ENCODE measurements around the gene ATF1.
"Not testable (repeated sequence)": the region's sequence is repeated elsewhere in the genome, so short reads cannot be mapped to it uniquely, and the experiment has no call there.

Gene ATF1

DNA sequence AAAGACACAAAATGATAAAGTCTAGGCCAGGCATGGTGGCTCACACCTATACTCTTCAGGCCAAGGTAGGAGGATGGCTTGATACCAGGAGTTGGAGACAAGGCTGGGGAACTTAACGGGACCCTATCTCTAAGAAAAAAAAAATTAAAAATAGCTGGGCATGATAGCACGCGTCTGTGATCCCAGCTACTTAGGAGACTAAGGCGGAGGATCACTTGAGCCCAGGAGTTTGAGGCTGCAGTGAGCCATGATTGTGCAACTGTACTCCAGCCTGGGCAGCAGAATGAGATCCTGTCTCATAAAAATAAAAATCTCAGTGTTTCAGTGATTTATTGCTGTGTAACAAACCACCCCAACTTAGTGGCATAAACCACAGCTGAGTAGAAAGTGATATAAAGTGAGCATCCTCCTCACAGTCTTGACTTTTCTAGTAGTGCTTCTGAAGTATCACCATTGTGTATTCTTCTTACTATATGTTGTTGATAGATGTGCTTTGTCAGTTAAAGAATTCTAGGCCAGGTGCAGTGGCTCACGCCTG lies 10.6 kb upstream of the ATF1 start:
- H3K9me3 ChIP-seq (ENCODE audit: low read length) = no peaks in the 10 kb centered on the region
- H3K36me3 ChIP-seq (ENCODE audit: insufficient read depth, low read length) = no peaks in the 10 kb centered on the region
- no peaks in the 10 kb centered on the region for H3K27me3 ChIP-seq (ENCODE audit: control insufficient read depth in 1 of 2, insufficient read depth in 2 of 2, low read length in 2 of 2)
- H3K27ac ChIP-seq (ENCODE audit: low read depth, low read length) = no peak overlapping the region
- no peak overlapping the region for H3K4me3 ChIP-seq (ENCODE audit: low read depth in 1 of 2, low read length in 2 of 2)
- no peaks in the 10 kb centered on the region for H3K4me1 ChIP-seq (ENCODE audit: insufficient read depth, low read length)
- H3K9ac ChIP-seq (ENCODE audit: low read length) = no peak overlapping the region

GRCh38 chr12:50764286-50765094 lies 589 bp downstream of the ATF1 start:
- Histone ChIP-seq H3K9me3 (ENCODE audit: low read length) (no peaks in the 10 kb centered on the region), H3K36me3 (ENCODE audit: insufficient read depth, low read length) (no peaks in the 10 kb centered on the region), H3K27ac (ENCODE audit: low read depth, low read length) (peak overlapping the region; percentile 85), H3K4me3 (ENCODE audit: low read depth in 1 of 2, low read length in 2 of 2) (peak overlapping the region; percentile 75 to 98), H3K27me3 (ENCODE audit: control insufficient read depth in 1 of 2, insufficient read depth in 2 of 2, low read length in 2 of 2) (no peaks in the 10 kb centered on the region), H3K4me1 (ENCODE audit: insufficient read depth, low read length) (peaks cover 23% of the 10 kb centered on the region), H3K9ac (ENCODE audit: low read length) (peak overlapping the region; percentile 34)

- Histone ChIP-seq H3K27ac (ENCODE audit: low read depth, low read length) (peak overlapping the region; percentile 85), H3K36me3 (ENCODE audit: insufficient read depth, low read length) (no peaks in the 10 kb centered on the region), H3K4me3 (ENCODE audit: low read depth in 1 of 2, low read length in 2 of 2) (peak overlapping the region; percentile 75 to 98), H3K9me3 (ENCODE audit: low read length) (no peaks in the 10 kb centered on the region), H3K9ac (ENCODE audit: low read length) (peak overlapping the region; percentile 34), H3K4me1 (ENCODE audit: insufficient read depth, low read length) (peaks cover 23% of the 10 kb centered on the region), H3K27me3 (ENCODE audit: control insufficient read depth in 1 of 2, insufficient read depth in 2 of 2, low read length in 2 of 2) (no peaks in the 10 kb centered on the region)
These were observed 1.4 kb downstream of the ATF1 start for GRCh38 chr12:50765095-50765911.

DNA sequence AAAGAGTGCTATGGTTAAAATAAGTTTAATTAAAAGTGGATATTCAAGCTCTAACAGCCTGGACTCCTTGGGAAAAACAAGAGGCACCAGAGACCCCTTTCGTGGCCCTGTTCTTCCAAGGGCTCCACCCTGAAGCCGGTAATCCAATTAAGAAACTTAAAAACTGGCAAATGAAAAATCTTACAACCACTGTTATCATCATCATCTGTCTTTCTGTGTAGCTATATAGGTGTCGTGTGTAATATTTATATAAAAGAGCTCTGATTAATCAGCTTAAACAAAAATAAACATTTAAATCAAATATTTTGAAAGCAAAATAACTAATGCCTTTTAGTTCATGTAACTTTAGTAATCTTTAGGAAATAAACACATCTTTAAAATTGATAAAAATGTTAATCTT lies 4.5 kb downstream of the ATF1 start:
- Histone ChIP-seq H3K4me3 (ENCODE audit: low read depth in 1 of 2, low read length in 2 of 2) (no peak overlapping the region), H3K4me1 (ENCODE audit: insufficient read depth, low read length) (peaks cover 11% of the 10 kb centered on the region), H3K36me3 (ENCODE audit: insufficient read depth, low read length) (no peaks in the 10 kb centered on the region), H3K9ac (ENCODE audit: low read length) (no peak overlapping the region), H3K9me3 (ENCODE audit: low read length) (no peaks in the 10 kb centered on the region), H3K27ac (ENCODE audit: low read depth, low read length) (no peak overlapping the region), H3K27me3 (ENCODE audit: control insufficient read depth in 1 of 2, insufficient read depth in 2 of 2, low read length in 2 of 2) (no peaks in the 10 kb centered on the region)

- H3K27ac ChIP-seq (ENCODE audit: low read depth, low read length); H3K36me3 ChIP-seq (ENCODE audit: insufficient read depth, low read length); H3K9me3 ChIP-seq (ENCODE audit: low read length); H3K9ac ChIP-seq (ENCODE audit: low read length); H3K27me3 ChIP-seq (ENCODE audit: control insufficient read depth in 1 of 2, insufficient read depth in 2 of 2, low read length in 2 of 2); H3K4me3 ChIP-seq (ENCODE audit: low read depth in 1 of 2, low read length in 2 of 2): not testable (repeated sequence)
- peaks cover 11% of the 10 kb centered on the region for H3K4me1 ChIP-seq (ENCODE audit: insufficient read depth, low read length)
These were observed 4.9 kb downstream of the ATF1 start for GRCh38 chr12:50768813-50769212.

GRCh38 chr12:50771409-50771808 lies 7.5 kb downstream of the ATF1 start:
- H3K9me3 ChIP-seq (ENCODE audit: low read length) = no peaks in the 10 kb centered on the region
- H3K9ac ChIP-seq (ENCODE audit: low read length) = no peak overlapping the region
- H3K27ac ChIP-seq (ENCODE audit: low read depth, low read length) = no peak overlapping the region
- no peaks in the 10 kb centered on the region for H3K36me3 ChIP-seq (ENCODE audit: insufficient read depth, low read length)
- H3K4me1 ChIP-seq (ENCODE audit: insufficient read depth, low read length) = no peaks in the 10 kb centered on the region
- H3K4me3 ChIP-seq (ENCODE audit: low read depth in 1 of 2, low read length in 2 of 2) = no peak overlapping the region
- H3K27me3 ChIP-seq (ENCODE audit: control insufficient read depth in 1 of 2, insufficient read depth in 2 of 2, low read length in 2 of 2) = no peaks in the 10 kb centered on the region

- Histone ChIP-seq H3K9me3 (ENCODE audit: low read length) (no peaks in the 10 kb centered on the region), H3K27me3 (ENCODE audit: control insufficient read depth in 1 of 2, insufficient read depth in 2 of 2, low read length in 2 of 2) (no peaks in the 10 kb centered on the region), H3K36me3 (ENCODE audit: insufficient read depth, low read length) (no peaks in the 10 kb centered on the region), H3K4me3 (ENCODE audit: low read depth in 1 of 2, low read length in 2 of 2) (no peak overlapping the region), H3K9ac (ENCODE audit: low read length) (no peak overlapping the region), H3K4me1 (ENCODE audit: insufficient read depth, low read length) (no peaks in the 10 kb centered on the region), H3K27ac (ENCODE audit: low read depth, low read length) (no peak overlapping the region)
These were observed 8.6 kb downstream of the ATF1 start for GRCh38 chr12:50772470-50772869.

DNA sequence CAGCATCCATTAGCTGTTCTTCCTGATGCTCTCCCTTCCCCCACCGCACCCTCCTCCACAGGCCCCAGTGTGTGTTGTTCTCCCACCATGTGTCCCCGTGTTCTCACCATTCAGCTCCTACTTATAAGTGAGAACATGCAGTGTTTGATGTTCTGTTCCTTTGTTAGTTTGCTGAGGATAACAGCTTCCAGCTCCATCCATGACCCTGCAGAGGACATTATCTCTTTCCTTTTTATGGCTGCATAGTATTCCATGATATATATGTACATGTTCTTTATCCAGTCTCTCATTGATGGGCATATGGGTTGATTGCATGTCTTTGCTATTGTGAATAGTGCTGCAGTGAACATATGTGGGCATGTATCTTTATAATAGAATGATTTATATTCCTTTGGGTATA lies 9.0 kb downstream of the ATF1 start:
- Histone ChIP-seq H3K4me1 (ENCODE audit: insufficient read depth, low read length) (no peaks in the 10 kb centered on the region), H3K36me3 (ENCODE audit: insufficient read depth, low read length) (no peaks in the 10 kb centered on the region), H3K27me3 (ENCODE audit: control insufficient read depth in 1 of 2, insufficient read depth in 2 of 2, low read length in 2 of 2) (no peaks in the 10 kb centered on the region), H3K9ac (ENCODE audit: low read length) (no peak overlapping the region), H3K27ac (ENCODE audit: low read depth, low read length) (no peak overlapping the region), H3K9me3 (ENCODE audit: low read length) (no peaks in the 10 kb centered on the region), H3K4me3 (ENCODE audit: low read depth in 1 of 2, low read length in 2 of 2) (no peak overlapping the region)

- Histone ChIP-seq H3K27me3 (ENCODE audit: control insufficient read depth in 1 of 2, insufficient read depth in 2 of 2, low read length in 2 of 2) (no peaks in the 10 kb centered on the region), H3K36me3 (ENCODE audit: insufficient read depth, low read length) (no peaks in the 10 kb centered on the region), H3K9me3 (ENCODE audit: low read length) (no peaks in the 10 kb centered on the region), H3K27ac (ENCODE audit: low read depth, low read length) (no peak overlapping the region), H3K4me3 (ENCODE audit: low read depth in 1 of 2, low read length in 2 of 2) (no peak overlapping the region), H3K4me1 (ENCODE audit: insufficient read depth, low read length) (no peaks in the 10 kb centered on the region), H3K9ac (ENCODE audit: low read length) (no peak overlapping the region)
These were observed 11.3 kb downstream of the ATF1 start for GRCh38 chr12:50775251-50775650.

- Histone ChIP-seq H3K9me3 (ENCODE audit: low read length) (no peaks in the 10 kb centered on the region), H3K36me3 (ENCODE audit: insufficient read depth, low read length) (no peaks in the 10 kb centered on the region), H3K27ac (ENCODE audit: low read depth, low read length) (no peak overlapping the region), H3K4me3 (ENCODE audit: low read depth in 1 of 2, low read length in 2 of 2) (no peak overlapping the region), H3K9ac (ENCODE audit: low read length) (no peak overlapping the region), H3K4me1 (ENCODE audit: insufficient read depth, low read length) (no peaks in the 10 kb centered on the region), H3K27me3 (ENCODE audit: control insufficient read depth in 1 of 2, insufficient read depth in 2 of 2, low read length in 2 of 2) (no peaks in the 10 kb centered on the region)
These were observed 13.1 kb downstream of the ATF1 start for GRCh38 chr12:50776749-50777728.
